ENCODE results near the gene SGCD.

SGCD gene

DNA sequence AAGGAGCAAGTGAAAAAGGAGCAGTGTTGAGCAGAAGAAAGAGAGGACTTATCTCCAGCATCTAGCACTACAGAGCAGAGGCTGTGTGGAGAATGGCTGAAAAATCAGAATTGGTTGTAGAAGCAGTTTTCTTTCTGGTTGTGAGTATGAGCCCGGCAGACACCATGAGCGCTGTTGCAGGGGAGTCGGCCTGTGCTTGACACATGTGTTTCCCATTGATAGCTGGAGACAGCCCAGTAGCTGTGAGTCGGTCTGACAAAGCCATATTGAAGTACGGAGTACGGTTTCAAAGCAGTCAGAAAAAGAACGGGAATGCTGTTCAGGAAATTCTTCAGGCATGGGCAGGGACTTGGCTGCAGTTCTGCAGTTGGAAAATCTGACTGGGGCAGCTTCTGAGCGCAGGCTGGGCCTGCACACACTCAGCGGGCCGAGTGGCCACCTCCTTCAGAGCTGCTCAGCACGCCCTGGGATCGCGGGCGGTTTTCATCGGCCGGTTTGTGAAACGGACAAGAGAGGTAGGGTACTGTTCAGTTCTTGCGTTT lies at the start of gene SGCD:
SGCD (plus strand) TSS at position 447 of the 542 bp plus-strand sequence.
- no peak for DNase-seq

DNA sequence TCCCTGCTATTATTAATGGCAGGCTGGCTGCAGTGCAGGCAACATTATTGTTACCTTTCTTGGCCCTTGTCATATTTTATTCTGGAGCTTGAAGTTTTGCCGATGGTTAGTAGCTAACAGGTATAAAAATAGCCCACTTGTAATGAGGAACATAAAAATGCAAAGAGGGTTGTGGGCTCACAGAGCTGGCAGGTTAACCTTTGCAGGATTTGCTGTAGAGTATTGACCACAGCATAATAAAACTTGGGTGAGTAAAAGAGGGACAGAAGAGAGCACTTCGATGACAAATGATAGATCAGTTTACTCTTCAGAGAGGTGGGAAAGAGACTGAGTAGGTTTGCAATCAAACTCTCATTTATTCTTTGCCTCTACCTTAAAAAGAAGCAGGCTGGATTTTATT lies 49.7 kb upstream of the SGCD start:
- DNase-seq = no peak

GRCh38 chr5:156295431-156295830 lies 31.5 kb upstream of the SGCD start:
- DNase-seq = no peak

GRCh38 chr5:156310115-156310514 lies 16.8 kb upstream of the SGCD start:
- no peak for DNase-seq

DNA sequence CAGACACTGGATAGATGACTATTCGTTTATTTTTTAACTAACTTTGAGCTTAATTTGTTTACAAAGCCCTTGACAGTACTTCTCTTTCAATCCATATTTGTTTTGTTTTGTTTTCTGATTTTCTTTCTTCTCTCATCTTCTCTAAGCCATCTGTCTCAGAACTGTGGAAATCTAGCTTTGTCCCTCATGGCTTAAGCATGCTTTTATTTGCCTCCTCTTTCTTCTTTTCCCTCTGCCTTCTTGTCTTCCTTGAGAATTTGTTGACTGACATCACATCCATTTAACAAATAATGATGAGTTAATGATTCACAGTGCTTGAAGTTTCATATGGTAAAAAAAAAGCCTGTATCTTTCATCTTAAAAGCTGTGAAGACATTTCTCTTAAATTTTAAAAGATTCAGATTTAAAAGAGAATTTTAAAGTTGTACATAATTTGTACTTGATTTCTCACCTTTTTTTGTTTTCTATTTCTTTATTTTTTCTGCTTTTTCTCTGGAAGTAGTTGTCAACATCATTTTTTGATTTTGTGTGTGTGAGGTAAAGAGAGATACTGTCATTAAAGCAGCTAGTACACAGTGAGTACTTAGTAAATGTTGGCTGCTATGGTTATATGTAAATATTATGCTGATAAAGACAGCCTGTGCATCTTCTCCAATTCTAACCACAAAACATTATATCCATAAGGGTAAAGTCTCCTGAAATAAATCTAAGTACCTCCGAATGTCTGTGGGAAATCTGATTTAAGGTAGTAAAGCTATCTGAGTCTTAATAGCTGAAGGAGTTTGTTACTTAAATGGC lies 13.9 kb upstream of the SGCD start:
- DNase-seq = no peak

- no peak for DNase-seq
Observed at GRCh38 chr5:156314416-156314815, 12.5 kb upstream of the SGCD start.

GRCh38 chr5:156322666-156323065 lies 4.3 kb upstream of the SGCD start:
- DNase-seq = no peak

- no peak for DNase-seq
Observed at GRCh38 chr5:156327296-156327695, 332 bp downstream of the SGCD start.

- no peak for DNase-seq
Observed at GRCh38 chr5:156328161-156328560, 1.2 kb downstream of the SGCD start.

GRCh38 chr5:156328766-156329165 lies 1.8 kb downstream of the SGCD start:
- DNase-seq = no peak

- DNase-seq = no peak
Observed at GRCh38 chr5:156329171-156329611, 2.2 kb downstream of the SGCD start.

DNA sequence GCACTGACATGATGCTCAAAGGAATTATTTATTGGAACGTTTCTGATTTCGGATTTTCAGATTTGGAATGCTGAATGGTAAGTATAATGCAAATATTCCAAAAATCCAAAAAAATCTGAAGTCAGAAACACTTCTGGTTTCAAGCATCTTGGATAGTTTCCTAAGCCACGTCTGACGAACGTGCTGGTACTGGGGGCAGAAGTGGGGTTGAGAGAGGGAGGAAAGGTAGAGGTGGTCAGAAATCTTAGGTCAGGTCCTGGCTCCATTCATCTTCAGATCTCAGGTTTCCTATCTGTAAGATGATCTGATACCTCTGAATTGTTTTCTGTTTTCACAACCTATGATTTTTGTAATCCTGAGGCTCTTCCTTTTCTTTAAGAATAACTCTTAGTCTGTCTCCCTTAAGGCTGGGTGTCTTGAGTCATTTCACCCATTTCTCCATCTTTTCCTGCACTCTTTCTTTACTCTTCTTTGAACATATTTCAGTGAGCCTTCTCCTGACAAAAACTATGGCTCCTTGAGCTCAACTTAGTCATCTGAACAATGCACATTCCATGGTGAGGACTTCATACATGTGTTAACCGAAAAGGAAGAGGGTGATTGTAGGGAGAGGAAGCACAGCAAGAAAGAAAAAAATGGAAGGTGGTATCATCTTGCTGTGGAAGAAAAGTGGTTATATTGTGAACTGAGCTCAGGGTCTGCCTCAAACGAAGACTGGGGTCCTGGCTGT lies 3.3 kb downstream of the SGCD start:
- DNase-seq = no peak

DNA sequence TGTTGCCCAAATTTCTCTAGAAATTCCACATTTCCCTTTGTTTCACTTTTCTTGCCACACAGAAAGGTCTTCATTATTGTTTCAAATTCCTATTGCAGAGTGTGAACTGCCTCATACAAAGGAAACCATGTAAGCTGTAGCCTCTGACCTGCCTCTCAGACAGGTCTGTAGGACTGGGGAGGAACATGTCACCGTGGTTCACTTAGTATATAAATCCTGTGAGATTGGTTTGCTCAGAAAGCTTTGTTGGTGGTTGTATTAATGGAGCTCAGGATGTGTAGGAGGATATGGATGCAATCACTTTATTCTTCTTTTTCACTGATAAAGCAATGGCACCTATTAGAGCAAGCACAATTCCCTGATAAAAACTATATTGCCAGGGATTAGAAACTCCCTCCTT lies 4.2 kb downstream of the SGCD start:
- no peak for DNase-seq

DNA sequence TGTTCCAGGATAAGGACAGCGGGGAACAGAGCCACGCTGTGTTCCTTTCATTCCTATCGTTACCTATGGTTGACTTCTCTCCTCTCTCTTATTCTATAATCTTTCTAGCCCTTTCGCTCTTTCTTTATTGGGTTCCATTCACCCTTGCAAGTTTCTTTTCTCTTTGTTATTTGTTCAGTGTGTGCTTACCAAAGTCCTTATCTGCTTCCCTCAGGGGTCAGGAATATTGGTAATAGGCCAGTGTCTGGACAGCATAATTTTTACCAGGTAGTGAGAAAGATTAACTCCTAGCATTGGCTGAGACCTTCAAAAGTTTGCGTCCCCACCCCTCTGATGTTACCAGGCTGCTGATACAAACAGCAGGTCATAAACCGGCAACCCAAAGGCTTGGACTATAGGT lies 4.9 kb downstream of the SGCD start:
- DNase-seq = no peak

DNA sequence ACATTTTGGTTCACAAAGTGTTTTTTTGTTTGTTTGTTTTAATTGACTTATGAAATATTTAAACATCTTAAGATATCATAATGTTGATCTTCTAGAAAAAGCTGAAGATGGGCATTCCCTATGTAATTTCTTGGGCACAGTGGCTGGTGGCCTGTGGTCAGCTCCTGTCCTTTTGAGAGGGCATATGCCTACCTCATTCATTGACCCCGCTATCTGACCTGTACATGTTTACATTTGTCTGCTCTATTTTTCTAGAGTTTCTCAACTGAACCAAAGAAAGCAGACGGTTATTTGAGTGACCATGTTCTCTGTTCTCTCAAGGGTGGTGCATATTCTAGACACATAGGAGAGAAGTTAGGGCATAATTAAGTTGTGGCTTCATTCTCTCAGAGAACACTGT lies 5.3 kb downstream of the SGCD start:
- DNase-seq = no peak

GRCh38 chr5:156339139-156339841 lies 12.3 kb downstream of the SGCD start:
- DNase-seq = no peak

DNA sequence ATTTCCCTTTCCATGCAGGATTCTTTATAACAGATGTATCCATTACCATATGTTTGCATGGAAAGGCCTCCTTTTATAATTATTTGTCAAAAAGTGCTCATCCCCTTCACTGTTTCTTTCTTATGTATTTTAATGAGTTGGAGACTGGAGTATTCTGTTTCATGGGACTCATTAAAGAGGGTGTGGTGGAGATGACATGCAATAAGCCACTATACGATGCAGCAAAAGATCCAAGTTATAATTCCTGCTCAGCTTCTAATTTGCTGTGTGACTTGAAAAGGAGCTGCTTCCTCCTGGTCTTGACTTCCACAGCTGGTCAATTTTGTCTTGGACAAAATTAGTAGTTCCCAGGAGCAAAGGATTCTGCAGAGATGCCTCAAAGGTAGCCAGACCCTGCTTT lies 13.9 kb downstream of the SGCD start:
- DNase-seq = no peak

DNA sequence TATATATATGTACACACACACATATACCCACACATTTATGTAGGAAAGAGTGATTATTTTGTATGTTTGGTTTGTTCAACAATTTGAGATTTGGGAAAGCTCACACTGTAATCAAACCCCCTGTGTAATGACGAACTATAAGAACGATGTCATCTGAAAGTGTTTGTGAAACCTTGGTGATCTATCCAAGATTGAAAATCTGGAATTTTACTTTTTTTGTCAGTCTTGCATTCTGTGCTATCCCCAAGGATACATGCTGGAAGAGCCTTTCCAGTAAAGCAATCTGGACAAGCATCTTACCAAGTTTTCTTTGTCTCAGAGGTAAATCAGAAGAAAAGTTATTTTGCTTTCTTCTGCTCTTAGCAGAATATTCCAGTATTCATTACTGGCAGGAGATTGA lies 23.3 kb downstream of the SGCD start:
- no peak for DNase-seq

GRCh38 chr5:156351423-156351822 lies 24.5 kb downstream of the SGCD start:
- DNase-seq = no peak

DNA sequence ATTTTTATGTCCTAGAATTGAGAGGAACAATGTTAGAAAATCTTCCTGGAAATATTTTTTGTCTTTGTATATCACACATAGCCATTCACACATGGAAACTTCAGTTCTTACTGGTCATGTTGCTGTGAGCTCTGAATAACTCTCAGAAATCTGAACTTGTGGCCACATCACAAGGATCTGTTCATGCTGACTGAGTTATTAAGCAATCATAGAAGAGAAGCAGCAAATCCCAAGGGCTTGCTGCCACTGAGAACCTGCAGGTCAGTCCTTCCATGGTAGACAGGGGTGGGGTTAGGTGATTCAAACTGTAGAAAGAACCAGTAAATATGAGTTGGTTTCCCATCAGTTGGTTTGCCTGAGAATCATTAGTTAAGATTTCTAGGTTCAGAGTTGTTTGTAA lies 27.6 kb downstream of the SGCD start:
- DNase-seq = no peak

DNA sequence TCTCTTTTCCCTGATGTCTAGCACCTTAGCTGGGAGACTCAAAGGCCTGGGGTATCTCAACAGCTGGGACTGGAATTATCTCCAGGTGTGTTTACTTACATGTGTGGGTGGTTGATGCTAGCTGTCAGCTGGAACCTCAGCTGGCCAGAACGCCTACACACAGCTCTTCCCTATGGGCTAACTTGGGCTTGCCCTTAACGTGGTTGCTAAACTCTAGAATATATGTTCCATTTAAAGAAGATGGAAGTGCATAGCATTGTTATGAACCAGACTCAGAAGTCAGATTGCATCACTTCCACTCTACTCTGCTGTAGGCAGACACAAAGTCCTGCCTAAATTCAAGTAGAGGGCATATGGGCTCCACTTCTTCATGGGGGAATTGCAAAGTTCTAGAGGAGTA lies 29.3 kb downstream of the SGCD start:
- no peak for DNase-seq

- no peak for DNase-seq
Observed at GRCh38 chr5:156359476-156359875, 32.5 kb downstream of the SGCD start.

DNA sequence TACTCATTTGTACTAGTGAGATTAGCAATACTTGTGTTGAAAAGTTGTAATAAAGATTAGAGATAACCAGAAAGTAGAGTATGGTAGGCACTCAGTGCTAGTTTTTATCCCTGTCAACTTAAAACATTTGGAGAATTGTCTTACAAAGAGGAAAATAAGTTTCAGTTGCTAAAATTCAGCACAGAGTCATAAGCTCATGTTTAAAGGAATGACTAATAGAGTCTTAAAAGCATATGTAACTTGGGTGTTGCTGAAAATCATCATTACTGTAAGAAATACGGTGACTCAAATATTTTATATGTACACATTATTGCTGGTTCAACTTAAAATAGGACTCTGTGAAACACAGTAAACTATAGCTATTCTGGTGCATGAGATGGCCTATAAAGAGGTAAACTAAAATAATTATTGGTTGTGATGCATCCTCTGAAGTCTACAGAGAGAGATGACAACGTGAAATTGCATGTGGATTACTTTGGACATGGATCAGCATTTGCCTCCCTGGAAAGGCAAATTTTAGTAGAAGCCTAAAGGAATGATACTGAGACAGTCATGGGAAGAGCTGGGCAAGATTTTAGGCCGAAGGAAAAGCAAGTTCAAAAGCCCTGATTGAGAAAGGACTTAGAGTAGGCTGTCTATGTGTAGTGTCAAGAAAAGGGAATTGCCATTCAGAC lies 34.6 kb downstream of the SGCD start:
- DNase-seq = no peak
